HepG2 (cell line): Measurements from ENCODE around the gene TMEM184B.

ENCODE experiments used
- CEBPB ChIP-seq: IDR thresholded peaks from 2 replicates; pipeline ENCODE4 v1.6.1; 2011; ENCODE audit warnings: low read depth, low read length, improper control_type of control experiment, borderline replicate concordance
- CEBPG ChIP-seq: IDR thresholded peaks from 2 replicates; pipeline ENCODE4 v1.6.1; 2016
- FOXP1 ChIP-seq, 2 experiments: fragments of 450-650 bp in 1 of 2; IDR thresholded peaks; 2 replicates each; pipeline ENCODE4 v1.6.1; 2017 to 2018; ENCODE audit warnings: antibody characterized with exemption in 1 of 2
- GATAD1 ChIP-seq: IDR thresholded peaks from 2 replicates; pipeline ENCODE4 v1.6.1; 2016; ENCODE audit warnings: missing genetic modification reagents, missing compliant biosample characterization
- POLR2AphosphoS5 ChIP-seq: IDR thresholded peaks from 2 replicates; pipeline ENCODE4 v1.6.1; 2012; ENCODE audit warnings: low read depth, low read length
- SALL2 ChIP-seq: sonication (generic); formaldehyde crosslinking; IDR thresholded peaks from 2 replicates; pipeline ENCODE4 v1.8.1; 2023; ENCODE audit warnings: mild to moderate bottlenecking, missing genetic modification reagents, inconsistent platforms
- SMYD3 ChIP-seq: sonication (generic); formaldehyde crosslinking; IDR thresholded peaks from 2 replicates; pipeline ENCODE4 v1.8.1; 2023; ENCODE audit warnings: mild to moderate bottlenecking, missing genetic modification reagents
- SP1 ChIP-seq, 2 experiments: fragments of 450-650 bp in 1 of 2; sonication (generic) in 1 of 2; formaldehyde crosslinking in 1 of 2; IDR thresholded peaks; 2 replicates each; pipeline versions ENCODE4 v1.4.0 to v1.6.1; 2016 to 2020; ENCODE audit warnings: missing genetic modification reagents in 1 of 2
- YY1 ChIP-seq: IDR thresholded peaks from 2 replicates; pipeline ENCODE4 v1.6.1; 2011; ENCODE audit warnings: low read length, low read depth, moderate library complexity, mild to moderate bottlenecking; ENCODE audit not compliant: insufficient read depth, insufficient replicate concordance
- ZBTB7A ChIP-seq: sonication (generic); formaldehyde crosslinking; IDR thresholded peaks from 2 replicates; pipeline ENCODE4 v1.8.0; 2022; ENCODE audit warnings: mild to moderate bottlenecking, missing genetic modification reagents
- ZSCAN29 ChIP-seq: sonication (generic); formaldehyde crosslinking; conservative IDR thresholded peaks from 2 replicates; pipeline ENCODE4 v1.4.0; 2020; ENCODE audit warnings: mild to moderate bottlenecking, missing genetic modification reagents
- TF ChIP-seq, protein P1 (sequence below): sonication (generic); formaldehyde crosslinking; IDR thresholded peaks from 2 replicates; pipeline ENCODE4 v1.4.0; 2020; ENCODE audit warnings: missing genetic modification reagents
- TF ChIP-seq, protein P2 (sequence below): sonication (generic); formaldehyde crosslinking; IDR thresholded peaks from 2 replicates; pipeline ENCODE4 v1.5.0; 2020; ENCODE audit warnings: mild to moderate bottlenecking, missing genetic modification reagents

DNA sequence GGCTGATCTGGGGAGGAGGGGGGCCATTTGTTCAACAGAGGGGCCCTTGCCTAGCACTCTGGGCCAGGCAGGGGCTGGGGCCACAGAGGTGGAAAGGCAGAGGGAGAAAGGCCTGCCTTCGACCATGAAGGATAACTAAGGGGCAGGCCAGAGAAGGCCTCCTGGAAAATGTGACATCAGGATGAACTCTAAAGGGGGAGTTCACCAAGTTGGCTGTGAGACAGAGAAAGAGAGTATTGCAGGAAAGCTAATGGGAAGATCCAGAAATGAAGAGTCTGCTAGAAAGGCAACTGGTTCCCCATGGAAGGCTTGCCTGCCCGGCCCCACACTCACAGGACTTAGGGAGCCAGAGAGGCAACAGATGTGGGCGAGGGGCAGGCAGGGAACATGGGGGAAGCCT lies 28.1 kb upstream of the TMEM184B start:
- TF ChIP-seq FOXP1 (IDR thresholded peaks at IDR 0.05) (no peak), FOXP1 (CRISPR knock-in tag; IDR thresholded peaks at IDR 0.05) (no peak), ZBTB7A (CRISPR knock-in tag) (no peak), CEBPB (no peak), SP1 (IDR thresholded peaks at IDR 0.05) (no peak), SP1 (CRISPR knock-in tag; IDR thresholded peaks at IDR 0.05) (no peak), SMYD3 (no peak), ZSCAN29 (no peak), GATAD1 (no peak), POLR2AphosphoS5 (no peak), SALL2 (CRISPR knock-in tag) (no peak), YY1 (no peak), CEBPG (CRISPR knock-in tag) (no peak)
- TF ChIP-seq, protein P1, sequence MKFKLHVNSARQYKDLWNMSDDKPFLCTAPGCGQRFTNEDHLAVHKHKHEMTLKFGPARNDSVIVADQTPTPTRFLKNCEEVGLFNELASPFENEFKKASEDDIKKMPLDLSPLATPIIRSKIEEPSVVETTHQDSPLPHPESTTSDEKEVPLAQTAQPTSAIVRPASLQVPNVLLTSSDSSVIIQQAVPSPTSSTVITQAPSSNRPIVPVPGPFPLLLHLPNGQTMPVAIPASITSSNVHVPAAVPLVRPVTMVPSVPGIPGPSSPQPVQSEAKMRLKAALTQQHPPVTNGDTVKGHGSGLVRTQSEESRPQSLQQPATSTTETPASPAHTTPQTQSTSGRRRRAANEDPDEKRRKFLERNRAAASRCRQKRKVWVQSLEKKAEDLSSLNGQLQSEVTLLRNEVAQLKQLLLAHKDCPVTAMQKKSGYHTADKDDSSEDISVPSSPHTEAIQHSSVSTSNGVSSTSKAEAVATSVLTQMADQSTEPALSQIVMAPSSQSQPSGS (CRISPR knock-in tag), result no peak
- TF ChIP-seq, protein P2, sequence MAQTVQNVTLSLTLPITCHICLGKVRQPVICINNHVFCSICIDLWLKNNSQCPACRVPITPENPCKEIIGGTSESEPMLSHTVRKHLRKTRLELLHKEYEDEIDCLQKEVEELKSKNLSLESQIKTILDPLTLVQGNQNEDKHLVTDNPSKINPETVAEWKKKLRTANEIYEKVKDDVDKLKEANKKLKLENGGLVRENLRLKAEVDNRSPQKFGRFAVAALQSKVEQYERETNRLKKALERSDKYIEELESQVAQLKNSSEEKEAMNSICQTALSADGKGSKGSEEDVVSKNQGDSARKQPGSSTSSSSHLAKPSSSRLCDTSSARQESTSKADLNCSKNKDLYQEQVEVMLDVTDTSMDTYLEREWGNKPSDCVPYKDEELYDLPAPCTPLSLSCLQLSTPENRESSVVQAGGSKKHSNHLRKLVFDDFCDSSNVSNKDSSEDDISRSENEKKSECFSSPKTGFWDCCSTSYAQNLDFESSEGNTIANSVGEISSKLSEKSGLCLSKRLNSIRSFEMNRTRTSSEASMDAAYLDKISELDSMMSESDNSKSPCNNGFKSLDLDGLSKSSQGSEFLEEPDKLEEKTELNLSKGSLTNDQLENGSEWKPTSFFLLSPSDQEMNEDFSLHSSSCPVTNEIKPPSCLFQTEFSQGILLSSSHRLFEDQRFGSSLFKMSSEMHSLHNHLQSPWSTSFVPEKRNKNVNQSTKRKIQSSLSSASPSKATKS (CRISPR knock-in tag), result no peak
